H1 (cell line): ENCODE data around the gene PYGL.
"Not testable (repeated sequence)": the region's sequence is repeated elsewhere in the genome, so short reads cannot be mapped to it uniquely, and the experiment has no call there.

Source experiments
- CREB1 ChIP-seq: IDR thresholded peaks from 2 replicates; pipeline ENCODE4 v1.6.1; 2012; ENCODE audit warnings: inconsistent platforms
- EP300 ChIP-seq, 2 experiments: IDR thresholded peaks; 1 replicate in 1 of 2; 2 replicates in 1 of 2; pipeline ENCODE4 v1.6.1; 2011 to 2012; ENCODE audit warnings: low read depth in 2 of 2, low read length in 2 of 2, mild to moderate bottlenecking in 2 of 2, borderline replicate concordance in 1 of 2, inconsistent platforms in 1 of 2, moderate library complexity in 1 of 2
- GABPA ChIP-seq: IDR thresholded peaks from 2 replicates; pipeline ENCODE4 v1.6.1; 2011; ENCODE audit warnings: mild to moderate bottlenecking, low read length, moderate library complexity, borderline replicate concordance; ENCODE audit not compliant: insufficient read depth
- HDAC2 ChIP-seq, 2 experiments: fragments of 300-600 bp in 1 of 2; sonication (generic) in 1 of 2; IDR thresholded peaks; 2 replicates each; pipeline ENCODE4 v1.6.1; 2011 to 2012; ENCODE audit warnings: low read depth in 2 of 2, low read length in 2 of 2, mild to moderate bottlenecking in 2 of 2, moderate library complexity in 2 of 2, borderline replicate concordance in 1 of 2, inconsistent platforms in 1 of 2
- KDM4A ChIP-seq: IDR thresholded peaks from one replicate; pipeline ENCODE4 v1.7.1; 2012; ENCODE audit warnings: low read depth, mild to moderate bottlenecking, moderate library complexity, low read length, inconsistent platforms; ENCODE audit not compliant: severe bottlenecking
- POLR2A ChIP-seq, 2 experiments: IDR thresholded peaks; 1 replicate in 1 of 2; 2 replicates in 1 of 2; pipeline ENCODE4 v1.6.1; 2011; ENCODE audit warnings: low read depth in 2 of 2, low read length in 2 of 2, mild to moderate bottlenecking in 2 of 2; ENCODE audit errors: control extremely low read depth in 1 of 2
- POLR2AphosphoS5 ChIP-seq: IDR thresholded peaks from 2 replicates; pipeline ENCODE4 v1.6.1; 2011; ENCODE audit warnings: low read depth, low read length
- RAD21 ChIP-seq, 2 experiments: IDR thresholded peaks in 1 of 2; conservative IDR thresholded peaks in 1 of 2; 2 replicates each; pipeline ENCODE4 v1.6.1; 2011; ENCODE audit warnings: low read depth in 2 of 2, low read length in 2 of 2, improper control_type of control experiment in 1 of 2, inconsistent platforms in 1 of 2, mild to moderate bottlenecking in 1 of 2, moderate library complexity in 1 of 2
- RBBP5 ChIP-seq: IDR thresholded peaks from 2 replicates; pipeline ENCODE4 v1.7.1; 2012; ENCODE audit warnings: low read depth, mild to moderate bottlenecking, inconsistent platforms, low read length, moderate library complexity, borderline replicate concordance
- RXRA ChIP-seq: IDR thresholded peaks from 2 replicates; pipeline ENCODE4 v1.6.1; 2011; ENCODE audit warnings: low read depth, mild to moderate bottlenecking, low read length, moderate library complexity; ENCODE audit not compliant: insufficient read depth
- TAF1 ChIP-seq: IDR thresholded peaks from 2 replicates; pipeline ENCODE4 v1.6.1; 2011; ENCODE audit warnings: mild to moderate bottlenecking, low read depth, low read length
- TBP ChIP-seq: IDR thresholded peaks from 2 replicates; pipeline ENCODE4 v1.6.1; 2011; ENCODE audit warnings: low read depth, low read length, improper control_type of control experiment
- ZNF274 ChIP-seq: IDR thresholded peaks from 2 replicates; pipeline ENCODE4 v1.7.0; 2012; ENCODE audit warnings: low read length, borderline replicate concordance; ENCODE audit errors: extremely low read depth
- TF ChIP-seq, protein P1 (sequence below), 3 experiments: IDR thresholded peaks; 1 replicate in 2 of 3; 2 replicates in 1 of 3; pipeline versions ENCODE4 v1.5.1 to v1.6.1; 2011; ENCODE audit warnings: low read length in 3 of 3, mild to moderate bottlenecking in 3 of 3, inconsistent platforms in 2 of 3, low read depth in 1 of 3, moderate library complexity in 1 of 3; ENCODE audit not compliant: insufficient read depth in 1 of 3; ENCODE audit errors: control extremely low read depth in 1 of 3

DNA sequence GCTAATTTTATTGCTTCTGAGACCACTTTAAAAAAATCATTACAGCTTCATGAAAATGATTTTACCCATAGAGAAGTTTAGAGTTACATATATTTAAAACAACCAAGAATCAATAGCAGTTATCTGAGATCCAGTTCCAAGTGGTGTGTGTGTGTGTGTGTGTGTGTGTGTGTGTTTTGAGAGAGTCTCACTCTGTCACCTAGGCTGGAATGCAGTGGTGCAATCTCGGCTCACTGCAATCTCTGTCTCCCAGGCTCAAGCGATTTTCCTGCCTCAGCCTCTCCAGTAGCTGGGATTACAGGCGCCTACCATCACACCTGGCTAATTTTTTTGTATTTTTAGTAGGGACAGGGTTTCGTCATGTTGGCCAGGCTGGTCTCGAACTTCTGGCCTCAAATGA lies 24.8 kb downstream of the PYGL start:
- TF ChIP-seq RAD21 (IDR thresholded peaks at IDR 0.05 in 1 of 2, conservative IDR thresholded peaks at IDR 0.05 in 1 of 2; ENCODE audit: low read depth in 2 of 2, low read length in 2 of 2); HDAC2 (IDR thresholded peaks at IDR 0.05; ENCODE audit: borderline replicate concordance in 1 of 2, low read depth in 2 of 2, low read length in 2 of 2); CREB1; POLR2A (IDR thresholded peaks at IDR 0.05; ENCODE audit: control extremely low read depth in 1 of 2, low read depth in 2 of 2, low read length in 2 of 2); KDM4A; POLR2AphosphoS5; EP300 (IDR thresholded peaks at IDR 0.05; ENCODE audit: borderline replicate concordance in 1 of 2, low read depth in 2 of 2, low read length in 2 of 2); RBBP5; RXRA; GABPA; TBP; TAF1; ZNF274: not testable (repeated sequence)
- TF ChIP-seq, protein P1, sequence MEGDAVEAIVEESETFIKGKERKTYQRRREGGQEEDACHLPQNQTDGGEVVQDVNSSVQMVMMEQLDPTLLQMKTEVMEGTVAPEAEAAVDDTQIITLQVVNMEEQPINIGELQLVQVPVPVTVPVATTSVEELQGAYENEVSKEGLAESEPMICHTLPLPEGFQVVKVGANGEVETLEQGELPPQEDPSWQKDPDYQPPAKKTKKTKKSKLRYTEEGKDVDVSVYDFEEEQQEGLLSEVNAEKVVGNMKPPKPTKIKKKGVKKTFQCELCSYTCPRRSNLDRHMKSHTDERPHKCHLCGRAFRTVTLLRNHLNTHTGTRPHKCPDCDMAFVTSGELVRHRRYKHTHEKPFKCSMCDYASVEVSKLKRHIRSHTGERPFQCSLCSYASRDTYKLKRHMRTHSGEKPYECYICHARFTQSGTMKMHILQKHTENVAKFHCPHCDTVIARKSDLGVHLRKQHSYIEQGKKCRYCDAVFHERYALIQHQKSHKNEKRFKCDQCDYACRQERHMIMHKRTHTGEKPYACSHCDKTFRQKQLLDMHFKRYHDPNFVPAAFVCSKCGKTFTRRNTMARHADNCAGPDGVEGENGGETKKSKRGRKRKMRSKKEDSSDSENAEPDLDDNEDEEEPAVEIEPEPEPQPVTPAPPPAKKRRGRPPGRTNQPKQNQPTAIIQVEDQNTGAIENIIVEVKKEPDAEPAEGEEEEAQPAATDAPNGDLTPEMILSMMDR (IDR thresholded peaks at IDR 0.05; ENCODE audit: control extremely low read depth in 1 of 3, insufficient read depth in 1 of 3, low read depth in 1 of 3, low read length in 3 of 3): not testable (repeated sequence)
